SK-N-SH (cell line): ENCODE measurements around the gene MFNG.

ENCODE experiments used
- CHD2 ChIP-seq: fragments of 150-350 bp; IDR thresholded peaks from 2 replicates; pipeline ENCODE4 v1.6.1; 2018; ENCODE audit warnings: low read length; ENCODE audit not compliant: partially characterized antibody
- CTCF ChIP-seq: fragments of 200-600 bp; sonication (generic); IDR thresholded peaks from 2 replicates; pipeline ENCODE4 v1.6.1; 2017; ENCODE audit warnings: antibody characterized with exemption, mild to moderate bottlenecking, moderate library complexity
- EP300 ChIP-seq, 2 experiments: IDR thresholded peaks; 2 replicates each; pipeline versions ENCODE4 v1.4.0 to v1.6.1; 2012; ENCODE audit warnings: borderline replicate concordance in 1 of 2, low read depth in 1 of 2, low read length in 1 of 2
- EZH2phosphoT487 ChIP-seq: fragments of 200-600 bp; sonication (generic); IDR thresholded peaks from 2 replicates; pipeline ENCODE4 v1.6.1; 2017; ENCODE audit warnings: low read depth, mixed run types, mild to moderate bottlenecking, antibody characterized with exemption, moderate library complexity, borderline replicate concordance
- FOSL2 ChIP-seq: IDR thresholded peaks from 2 replicates; pipeline ENCODE4 v1.4.0; 2012; ENCODE audit warnings: low read depth, mild to moderate bottlenecking, moderate library complexity, borderline replicate concordance
- IRF3 ChIP-seq: fragments of 150-350 bp; IDR thresholded peaks from 2 replicates; pipeline ENCODE4 v1.6.1; 2016; ENCODE audit warnings: mild to moderate bottlenecking, low read depth, low read length
- JUND ChIP-seq: IDR thresholded peaks from 2 replicates; pipeline ENCODE4 v1.4.0; 2012
- RAD21 ChIP-seq: IDR thresholded peaks from 2 replicates; pipeline ENCODE4 v1.6.1; 2012; ENCODE audit warnings: mild to moderate bottlenecking, low read length
- SIN3A ChIP-seq: IDR thresholded peaks from 2 replicates; pipeline ENCODE4 v1.6.1; 2012; ENCODE audit warnings: low read depth, mild to moderate bottlenecking, low read length, moderate library complexity, borderline replicate concordance
- TCF12 ChIP-seq: IDR thresholded peaks from 2 replicates; pipeline ENCODE4 v1.4.0; 2012
- USF1 ChIP-seq: IDR thresholded peaks from 2 replicates; pipeline ENCODE4 v1.4.0; 2012; ENCODE audit warnings: low read depth, borderline replicate concordance
- ZBTB33 ChIP-seq: IDR thresholded peaks from 2 replicates; pipeline ENCODE4 v1.4.0; 2012; ENCODE audit warnings: low read depth, borderline replicate concordance

- TF ChIP-seq JUND, result no peak
- no peak for TF ChIP-seq SIN3A
- no peak for TF ChIP-seq CTCF
- no peak for TF ChIP-seq RAD21
- TF ChIP-seq USF1, result no peak
- TF ChIP-seq FOSL2, result no peak
- TF ChIP-seq EZH2phosphoT487, result no peak
- no peak for TF ChIP-seq EP300 (IDR thresholded peaks at IDR 0.05; ENCODE audit: borderline replicate concordance in 1 of 2, low read depth in 1 of 2, low read length in 1 of 2)
- TF ChIP-seq CHD2, result no peak
- TF ChIP-seq TCF12, result no peak
- no peak for TF ChIP-seq ZBTB33
- no peak for TF ChIP-seq IRF3
Observed at GRCh38 chr22:37443086-37443485, 43.1 kb downstream of the MFNG start.
